Keratinocyte (primary cell): ENCODE results near the gene IGFL4. TPM values are rescaled to one million over a fixed set of nuclear protein-coding genes. Genes with fewer than 3 reads are reported as not detected.

Source experiments
- DNase-seq: peaks from one replicate; pipeline ENCODE4 v3.0.0-alpha.2; 2011; ENCODE audit warnings: low read depth, missing footprints, low spot score
- FAIRE-seq: peaks from 2 replicates; lab custom pipeline; 2011; peaks lifted over from hg19 to GRCh38; lab: Jason Lieb, UNC
- H2AFZ ChIP-seq: 2 replicates; pipeline ENCODE4 v1.6.0; 2012; ENCODE audit warnings: low read length, control low read depth, inconsistent platforms; ENCODE audit not compliant: control insufficient read depth
- H3K27ac ChIP-seq: 2 replicates; pipeline ENCODE4 v1.5.1; 2011; ENCODE audit warnings: low read length; ENCODE audit not compliant: control insufficient read depth, insufficient read depth
- H3K27me3 ChIP-seq: 3 replicates; pipeline ENCODE4 v1.6.0; 2011; ENCODE audit warnings: low read length; ENCODE audit not compliant: control insufficient read depth, insufficient read depth; ENCODE audit errors: extremely low read depth
- H3K36me3 ChIP-seq, 2 experiments: 2 replicates in 1 of 2; 3 replicates in 1 of 2; pipeline ENCODE4 v1.5.1; 2011; ENCODE audit warnings: low read length in 2 of 2, mild to moderate bottlenecking in 1 of 2; ENCODE audit not compliant: control insufficient read depth in 2 of 2, insufficient read depth in 2 of 2; ENCODE audit errors: extremely low read depth in 1 of 2
- H3K4me1 ChIP-seq: 3 replicates; pipeline ENCODE4 v1.5.1; 2011; ENCODE audit warnings: low read length; ENCODE audit not compliant: control insufficient read depth, insufficient read depth; ENCODE audit errors: extremely low read depth
- H3K4me2 ChIP-seq: 3 replicates; pipeline ENCODE4 v1.6.0; 2011; ENCODE audit warnings: low read depth, low read length; ENCODE audit not compliant: control insufficient read depth, insufficient read depth; ENCODE audit errors: extremely low read depth
- H3K4me3 ChIP-seq, 3 experiments: fragments of 200-600 bp in 1 of 3; sonication (generic) in 1 of 3; 2 replicates in 2 of 3; 3 replicates in 1 of 3; pipeline ENCODE4 v1.5.1; 2011 to 2016; ENCODE audit warnings: low read length in 3 of 3, mild to moderate bottlenecking in 3 of 3, control low read depth in 2 of 3, inconsistent platforms in 1 of 3, low read depth in 1 of 3, mixed read lengths in 1 of 3, mixed run types in 1 of 3, moderate library complexity in 1 of 3; ENCODE audit not compliant: control insufficient read depth in 2 of 3, insufficient read depth in 2 of 3; ENCODE audit errors: extremely low read depth in 1 of 3
- H3K79me2 ChIP-seq: 2 replicates; pipeline ENCODE4 v1.6.0; 2012; ENCODE audit warnings: low read length; ENCODE audit not compliant: control insufficient read depth, insufficient read depth
- H3K9ac ChIP-seq: 3 replicates; pipeline ENCODE4 v1.6.0; 2011; ENCODE audit warnings: low read length; ENCODE audit not compliant: control insufficient read depth, insufficient read depth; ENCODE audit errors: extremely low read depth
- H3K9me1 ChIP-seq: 3 replicates; pipeline ENCODE4 v1.6.0; 2011; ENCODE audit warnings: low read length; ENCODE audit not compliant: control insufficient read depth, insufficient read depth; ENCODE audit errors: extremely low read depth
- H3K9me3 ChIP-seq: 2 replicates; pipeline ENCODE4 v1.5.1; 2012; ENCODE audit warnings: low read depth, low read length; ENCODE audit not compliant: control insufficient read depth
- H4K20me1 ChIP-seq: 3 replicates; pipeline ENCODE4 v1.6.0; 2011; ENCODE audit warnings: low read length; ENCODE audit not compliant: control insufficient read depth, insufficient read depth; ENCODE audit errors: extremely low read depth
- CTCF ChIP-seq, 3 experiments: IDR thresholded peaks in 1 of 3; conservative IDR thresholded peaks in 1 of 3; optimal IDR thresholded peaks in 1 of 3; 2 replicates in 2 of 3; 3 replicates in 1 of 3; pipeline versions ENCODE3 to v1.5.1; 2011; ENCODE audit warnings: low read length in 3 of 3, mild to moderate bottlenecking in 3 of 3, moderate library complexity in 2 of 3, control low read depth in 1 of 3, inconsistent platforms in 1 of 3; ENCODE audit not compliant: insufficient read depth in 2 of 3; ENCODE audit errors: extremely low read depth in 1 of 3
- EZH2 ChIP-seq: IDR thresholded peaks from one replicate; pipeline ENCODE4 v1.6.1; 2012; ENCODE audit warnings: inconsistent platforms, mild to moderate bottlenecking, low read length, moderate library complexity
- dilution Hi-C: fragments of 300-500 bp; cut with MboI; formaldehyde crosslinking; loops from one replicate; pipeline ENCODE4 v1.7.0; 2020; ENCODE audit warnings: low sequenced_read_pairs; ENCODE audit not compliant: extremely low pct_ligation_motif_present
- polyA plus RNA-seq, 5 experiments: library from polyadenylated mRNA; depleted of rRNA in 3 of 5; stranded (reverse) in 3 of 5; stranded (forward) in 1 of 5; unstranded in 1 of 5; fragments of >200 nt; gene quantifications; 1 replicate in 1 of 5; 2 replicates in 3 of 5; 3 replicates in 1 of 5; pipeline versions ENCODE4 v1.2.1 to v1.2.3, GENCODE V29; 2011 to 2012; ENCODE audit warnings: missing spikeins in 2 of 5, low read depth in 1 of 5, low replicate concordance in 1 of 5

The IGFL4 gene
- polyA plus RNA-seq, 1 donor (not counting 4 experiments of a cell fraction or from before 2014, with no cell fraction given): not detected

- H3K79me2 ChIP-seq: peaks cover 2% of the 10 kb centered on the region
- H2AFZ ChIP-seq: no peak overlapping the region
- H4K20me1 ChIP-seq: no peaks in the 10 kb centered on the region
- H3K27ac ChIP-seq: no peak overlapping the region
- DNase-seq (no peak), FAIRE-seq (no peak)
- no peak for TF ChIP-seq EZH2
- no peak for TF ChIP-seq CTCF (optimal IDR thresholded peaks at IDR 0.05 in 1 of 3, IDR thresholded peaks at IDR 0.05 in 1 of 3, conservative IDR thresholded peaks at IDR 0.05 in 1 of 3; ENCODE audit: extremely low read depth in 1 of 3, insufficient read depth in 2 of 3, low read length in 3 of 3)
- H3K4me2 ChIP-seq: no peak overlapping the region
- dilution Hi-C loops: no loop called here
- H3K9me3 ChIP-seq: no peaks in the 10 kb centered on the region
- peaks cover 2% of the 10 kb centered on the region for H3K9me1 ChIP-seq
- peaks cover 13% of the 10 kb centered on the region for H3K4me1 ChIP-seq
- no peaks in the 10 kb centered on the region for H3K27me3 ChIP-seq
- no peak overlapping the region for H3K4me3 ChIP-seq
- H3K9ac ChIP-seq: no peak overlapping the region
- H3K36me3 ChIP-seq: peaks cover 5 to 7% of the 10 kb centered on the region in 2 experiments
These were observed 42.0 kb downstream of the IGFL4 start for GRCh38 chr19:45998834-45999233.

- H3K4me1 ChIP-seq: peaks cover 13% of the 10 kb centered on the region
- FAIRE-seq (no peak), DNase-seq (no peak)
- H3K36me3 ChIP-seq: peaks cover 0 to 4% of the 10 kb centered on the region in 2 experiments
- H3K4me2 ChIP-seq: no peak overlapping the region
- no peak overlapping the region for H3K9ac ChIP-seq
- peaks cover 2% of the 10 kb centered on the region for H3K79me2 ChIP-seq
- TF ChIP-seq EZH2 (no peak), CTCF (optimal IDR thresholded peaks at IDR 0.05 in 1 of 3, IDR thresholded peaks at IDR 0.05 in 1 of 3, conservative IDR thresholded peaks at IDR 0.05 in 1 of 3; ENCODE audit: extremely low read depth in 1 of 3, insufficient read depth in 2 of 3, low read length in 3 of 3) (no peak)
- H4K20me1 ChIP-seq: no peaks in the 10 kb centered on the region
- dilution Hi-C loops: no loop called here
- H3K27me3 ChIP-seq: no peaks in the 10 kb centered on the region
- H2AFZ ChIP-seq: no peak overlapping the region
- H3K9me1 ChIP-seq: peaks cover 2% of the 10 kb centered on the region
- H3K27ac ChIP-seq: no peak overlapping the region
- no peak overlapping the region for H3K4me3 ChIP-seq
- H3K9me3 ChIP-seq: no peaks in the 10 kb centered on the region
These were observed 43.9 kb downstream of the IGFL4 start for GRCh38 chr19:45996933-45997332.
